Astrocyte (in vitro differentiated cells and primary cell): ENCODE results near the gene ADAP1. TPM values are rescaled to one million over a fixed set of nuclear protein-coding genes. Genes with fewer than 3 reads are reported as not detected.
"Not testable (repeated sequence)": the region's sequence is repeated elsewhere in the genome, so short reads cannot be mapped to it uniquely, and the experiment has no call there.

Experiments
- DNase-seq: peaks from one replicate; pipeline ENCODE4 v3.0.0-alpha.2; 2010; ENCODE audit warnings: low read depth
- FAIRE-seq: peaks from 2 replicates; lab custom pipeline; 2011; peaks lifted over from hg19 to GRCh38; lab: Jason Lieb, UNC
- H2AFZ ChIP-seq: 2 replicates; pipeline ENCODE4 v1.6.0; 2012; ENCODE audit warnings: low read depth, low read length, inconsistent platforms
- H3K27ac ChIP-seq: 2 replicates; pipeline ENCODE4 v1.5.1; 2011; ENCODE audit warnings: low read depth, low read length, inconsistent platforms
- H3K27me3 ChIP-seq: 2 replicates; pipeline ENCODE4 v1.6.0; 2011; ENCODE audit warnings: low read length, inconsistent platforms; ENCODE audit not compliant: insufficient read depth
- H3K36me3 ChIP-seq: 2 replicates; pipeline ENCODE4 v1.5.1; 2011; ENCODE audit warnings: low read length, inconsistent platforms; ENCODE audit not compliant: insufficient read depth
- H3K4me1 ChIP-seq: 2 replicates; pipeline ENCODE4 v1.5.1; 2011; ENCODE audit warnings: low read length, inconsistent platforms; ENCODE audit not compliant: insufficient read depth
- H3K4me2 ChIP-seq: 2 replicates; pipeline ENCODE4 v1.6.0; 2012; ENCODE audit warnings: low read length, inconsistent platforms
- H3K4me3 ChIP-seq: 2 replicates; pipeline ENCODE4 v1.5.1; 2011; ENCODE audit warnings: low read depth, mild to moderate bottlenecking, low read length, inconsistent platforms; ENCODE audit not compliant: insufficient read depth
- H3K79me2 ChIP-seq: 2 replicates; pipeline ENCODE4 v1.6.0; 2012; ENCODE audit warnings: mild to moderate bottlenecking, low read length, inconsistent platforms; ENCODE audit not compliant: insufficient read depth
- H3K9ac ChIP-seq: 2 replicates; pipeline ENCODE4 v1.6.0; 2012; ENCODE audit warnings: mild to moderate bottlenecking, low read length, inconsistent platforms
- H3K9me3 ChIP-seq: 2 replicates; pipeline ENCODE4 v1.5.1; 2012; ENCODE audit warnings: low read depth, mild to moderate bottlenecking, low read length, inconsistent platforms; ENCODE audit not compliant: insufficient read depth
- H4K20me1 ChIP-seq: 2 replicates; pipeline ENCODE4 v1.6.0; 2012; ENCODE audit warnings: low read length, inconsistent platforms; ENCODE audit not compliant: insufficient read depth
- H3K27ac Mint-ChIP-seq: one replicate; pipeline ENCODE4 v1.8.0; 2021; ENCODE audit warnings: mild to moderate bottlenecking, mixed read lengths; ENCODE audit not compliant: unreplicated experiment
- H3K27me3 Mint-ChIP-seq: one replicate; pipeline ENCODE4 v1.8.0; 2021; ENCODE audit warnings: low read depth, mixed read lengths; ENCODE audit not compliant: unreplicated experiment
- H3K36me3 Mint-ChIP-seq: one replicate; pipeline ENCODE4 v1.8.0; 2021; ENCODE audit warnings: low read depth, mixed read lengths; ENCODE audit not compliant: unreplicated experiment
- H3K4me1 Mint-ChIP-seq: one replicate; pipeline ENCODE4 v1.8.0; 2021; ENCODE audit warnings: low read depth, mixed read lengths; ENCODE audit not compliant: unreplicated experiment
- H3K4me3 Mint-ChIP-seq: one replicate; pipeline ENCODE4 v1.8.0; 2021; ENCODE audit warnings: mild to moderate bottlenecking, moderate library complexity, mixed read lengths; ENCODE audit not compliant: unreplicated experiment
- H3K9me3 Mint-ChIP-seq: one replicate; pipeline ENCODE4 v1.8.0; 2021; ENCODE audit warnings: mild to moderate bottlenecking, mixed read lengths; ENCODE audit not compliant: unreplicated experiment
- CTCF ChIP-seq: IDR thresholded peaks from 2 replicates; pipeline ENCODE4 v1.5.1; 2011; ENCODE audit warnings: low read depth, mild to moderate bottlenecking, inconsistent platforms, low read length, moderate library complexity; ENCODE audit not compliant: insufficient read depth
- EZH2 ChIP-seq: IDR thresholded peaks from 2 replicates; pipeline ENCODE4 v1.6.1; 2012; ENCODE audit warnings: mild to moderate bottlenecking, low read length, inconsistent platforms; ENCODE audit not compliant: insufficient read depth
- total RNA-seq: library from RNA; stranded (reverse); gene quantifications from 2 replicates; pipeline ENCODE4 v1.2.1, GENCODE V29; 2021

ADAP1 gene
- total RNA-seq, 1 donor from 2014 or later: 4.8 TPM

GRCh38 chr7:875051-875450 is 79.4 kb downstream of the ADAP1 start:
- Histone ChIP-seq H2AFZ (no peak overlapping the region), H3K4me2 (no peak overlapping the region), H3K4me1 (no peaks in the 10 kb centered on the region), H3K4me3 (no peak overlapping the region), H3K9ac (no peak overlapping the region), H3K27me3 (no peaks in the 10 kb centered on the region), H4K20me1 (peaks cover 26% of the 10 kb centered on the region), H3K36me3 (peaks cover 22% of the 10 kb centered on the region), H3K9me3 (no peaks in the 10 kb centered on the region), H3K27ac (no peak overlapping the region), H3K79me2 (peaks cover 28% of the 10 kb centered on the region)
- DNase-seq: no peak
- Mint-ChIP-seq H3K27ac (no peak overlapping the region), H3K4me1 (peaks cover 5% of the 10 kb centered on the region), H3K36me3 (peaks cover 8% of the 10 kb centered on the region), H3K4me3 (no peak overlapping the region), H3K27me3 (no peaks in the 10 kb centered on the region), H3K9me3 (no peaks in the 10 kb centered on the region)
- FAIRE-seq: no peak
- TF ChIP-seq CTCF (no peak), EZH2 (no peak)

- TF ChIP-seq CTCF (no peak), EZH2 (no peak)
- Mint-ChIP-seq H3K4me1 (peaks cover 5% of the 10 kb centered on the region), H3K9me3 (no peaks in the 10 kb centered on the region), H3K4me3 (no peak overlapping the region), H3K27ac (peak overlapping the region; percentile 78), H3K27me3 (no peaks in the 10 kb centered on the region), H3K36me3 (peaks cover 12% of the 10 kb centered on the region)
- Histone ChIP-seq H2AFZ (no peak overlapping the region), H3K4me3 (no peak overlapping the region), H3K36me3 (peaks cover 25% of the 10 kb centered on the region), H3K9me3 (no peaks in the 10 kb centered on the region), H3K4me1 (no peaks in the 10 kb centered on the region), H3K9ac (peak overlapping the region; percentile 34), H3K79me2 (peaks cover 25% of the 10 kb centered on the region), H4K20me1 (peaks cover 21% of the 10 kb centered on the region), H3K27me3 (no peaks in the 10 kb centered on the region), H3K27ac (no peak overlapping the region), H3K4me2 (no peak overlapping the region)
- no peak for DNase-seq
- FAIRE-seq: no peak
Measured at GRCh38 chr7:874031-874749, 80.3 kb downstream of the ADAP1 start.

- Mint-ChIP-seq H3K36me3 (peaks cover 14% of the 10 kb centered on the region), H3K27me3 (no peaks in the 10 kb centered on the region), H3K9me3 (no peaks in the 10 kb centered on the region), H3K4me3 (peak overlapping the region; percentile 50), H3K4me1 (peaks cover 5% of the 10 kb centered on the region), H3K27ac (peak overlapping the region; percentile 78)
- Histone ChIP-seq H4K20me1 (peaks cover 18% of the 10 kb centered on the region), H3K4me2 (no peak overlapping the region), H3K27me3 (no peaks in the 10 kb centered on the region), H3K9ac (peak overlapping the region; percentile 34), H3K4me1 (no peaks in the 10 kb centered on the region), H2AFZ (no peak overlapping the region), H3K79me2 (peaks cover 19% of the 10 kb centered on the region), H3K4me3 (no peak overlapping the region), H3K9me3 (no peaks in the 10 kb centered on the region), H3K27ac (no peak overlapping the region), H3K36me3 (peaks cover 25% of the 10 kb centered on the region)
- FAIRE-seq (no peak), DNase-seq (peak; percentile 32)
- no peak for TF ChIP-seq EZH2
- peak; percentile 96 for TF ChIP-seq CTCF
Measured at GRCh38 chr7:873367-874002, 81.0 kb downstream of the ADAP1 start.

GRCh38 chr7:872685-873084 is 81.8 kb downstream of the ADAP1 start:
- not testable (repeated sequence) for H3K9me3 ChIP-seq, H3K4me1 ChIP-seq, H3K4me3 ChIP-seq, H3K9me3 Mint-ChIP-seq, H2AFZ ChIP-seq, H3K4me2 ChIP-seq, DNase-seq, H3K27me3 ChIP-seq, H3K9ac ChIP-seq, H3K4me1 Mint-ChIP-seq, H3K27me3 Mint-ChIP-seq, H3K27ac ChIP-seq, H3K27ac Mint-ChIP-seq, FAIRE-seq
- peak overlapping the region; percentile 50 for H3K4me3 Mint-ChIP-seq
- H3K36me3 Mint-ChIP-seq: peaks cover 14% of the 10 kb centered on the region
- Histone ChIP-seq H3K79me2 (peaks cover 18% of the 10 kb centered on the region), H3K36me3 (peaks cover 25% of the 10 kb centered on the region), H4K20me1 (peaks cover 11% of the 10 kb centered on the region)
